PC-9 (cell line): ENCODE measurements around the gene GNAL. TPM values are rescaled to one million over a fixed set of nuclear protein-coding genes. Genes with fewer than 3 reads are reported as not detected.

ENCODE experiments used
- BruUV-seq: library from RNA; stranded (reverse); fragments of 400-500 nt; replicated peaks from 2 replicates; lab custom pipeline; 2021; lab: Mats Ljungman, UMichigan
- CTCF ChIA-PET: fragments of 300-600 bp; sonication (Branson Sonifier 250); formaldehyde crosslinking; loops from one replicate; lab custom pipeline; 2022; ENCODE audit warnings: antibody characterized with exemption; lab: Charles Lee
- POLR2A ChIA-PET: fragments of 300-600 bp; sonication (Branson Sonifier 250); formaldehyde crosslinking; loops from one replicate; lab custom pipeline; 2022; ENCODE audit warnings: antibody characterized with exemption; ENCODE audit not compliant: unreplicated experiment; lab: Charles Lee
- DNase-seq, 2 experiments: peaks; one replicate each; pipeline versions ENCODE4 v3.0.0 to v3.0.0-alpha.2; 2015 to 2022; ENCODE audit warnings: mixed read lengths in 1 of 2
- H2AFZ ChIP-seq: fragments of 200-600 bp; sonication (generic); 2 replicates; pipeline ENCODE4 v1.8.1; 2017; ENCODE audit warnings: antibody characterized with exemption
- H3F3A ChIP-seq: fragments of 200-600 bp; sonication (generic); 2 replicates; pipeline ENCODE4 v1.8.1; 2017; ENCODE audit warnings: antibody characterized with exemption, mild to moderate bottlenecking, low read depth; ENCODE audit not compliant: insufficient read depth
- H3K27ac ChIP-seq: fragments of 200-600 bp; sonication (generic); 2 replicates; pipeline ENCODE4 v1.6.1; 2016; ENCODE audit warnings: mixed run types
- H3K27me3 ChIP-seq: fragments of 200-600 bp; sonication (generic); 2 replicates; pipeline ENCODE4 v1.6.1; 2016; ENCODE audit warnings: low read depth, mixed run types; ENCODE audit not compliant: insufficient read depth
- H3K36me3 ChIP-seq: fragments of 200-600 bp; sonication (generic); 2 replicates; pipeline ENCODE4 v1.6.1; 2016; ENCODE audit warnings: low read depth, mixed run types
- H3K4me1 ChIP-seq: fragments of 200-600 bp; sonication (generic); replicated peaks from 2 replicates; pipeline ENCODE4 v1.6.1; 2016; ENCODE audit warnings: mixed run types; ENCODE audit not compliant: insufficient read depth
- H3K4me2 ChIP-seq: fragments of 200-600 bp; sonication (generic); 2 replicates; pipeline ENCODE4 v1.6.1; 2017; ENCODE audit warnings: mixed run types
- H3K4me3 ChIP-seq: fragments of 200-600 bp; sonication (generic); 2 replicates; pipeline ENCODE4 v1.6.1; 2016; ENCODE audit warnings: mixed run types
- H3K79me2 ChIP-seq: fragments of 200-600 bp; sonication (generic); 2 replicates; pipeline ENCODE4 v1.6.1; 2017; ENCODE audit warnings: low read depth, mixed run types
- H3K9me2 ChIP-seq: fragments of 200-600 bp; sonication (generic); 2 replicates; pipeline ENCODE4 v1.8.1; 2017; ENCODE audit warnings: mild to moderate bottlenecking; ENCODE audit not compliant: insufficient read depth
- H3K9me3 ChIP-seq: fragments of 200-600 bp; sonication (generic); 2 replicates; pipeline ENCODE4 v1.8.1; 2016; ENCODE audit warnings: low read depth; ENCODE audit not compliant: insufficient read depth
- H4K20me1 ChIP-seq: fragments of 200-600 bp; sonication (generic); 2 replicates; pipeline ENCODE4 v1.8.1; 2017; ENCODE audit not compliant: insufficient read depth
- CTCF ChIP-seq: fragments of 200-600 bp; sonication (generic); conservative IDR thresholded peaks from 2 replicates; pipeline ENCODE4 v1.6.1; 2017; ENCODE audit warnings: mixed run types, antibody characterized with exemption, mild to moderate bottlenecking, moderate library complexity
- EZH2 ChIP-seq: fragments of 200-600 bp; sonication (generic); IDR thresholded peaks from 2 replicates; pipeline ENCODE4 v1.8.0; 2017; ENCODE audit warnings: antibody characterized with exemption, low read depth
- intact Hi-C: fragments of 100-400 bp; cut with micrococcal nuclease; formaldehyde crosslinking; loops from one replicate; pipeline ENCODE4 v1.10.0; 2022; ENCODE audit not compliant: unreplicated experiment
- total RNA-seq: library from RNA; stranded (reverse); gene quantifications from 2 replicates; pipeline ENCODE4 v1.2.3, GENCODE V29; 2021

The GNAL gene
- total RNA-seq, 1 experiment from 2014 or later, result 3.3 TPM

GRCh38 chr18:11809895-11810294, 120.8 kb downstream of the GNAL start:
- Histone ChIP-seq H4K20me1 (no peaks in the 10 kb centered on the region), H3K9me2 (no peaks in the 10 kb centered on the region), H3K36me3 (no peaks in the 10 kb centered on the region), H2AFZ (no peak overlapping the region), H3K9me3 (0 out of 2 replicates have a peak, but pooled peaks cover 6% of the 10 kb centered on the region), H3K4me2 (no peak overlapping the region), H3K27ac (no peak overlapping the region), H3F3A (peaks cover 19% of the 10 kb centered on the region; the same call in 1 of the 2 replicates), H3K4me3 (no peak overlapping the region), H3K4me1 (peaks cover 27% of the 10 kb centered on the region), H3K79me2 (no peaks in the 10 kb centered on the region), H3K27me3 (no peaks in the 10 kb centered on the region)
- CTCF ChIA-PET, result no interaction called here
- no peak for DNase-seq
- TF ChIP-seq CTCF, result no peak
- no peak for TF ChIP-seq EZH2
- intact Hi-C loops, result loop anchor here (10.0 kb wide), 2 partner anchors 95 to 185 kb away; partner anchors contain the start of gene MPPE1
- POLR2A ChIA-PET, result no interaction called here
- BruUV-seq, result no TSS peak

GRCh38 chr18:11810379-11810778, 121.3 kb downstream of the GNAL start:
- CTCF ChIA-PET, result no interaction called here

GRCh38 chr18:11811009-11811408, 121.9 kb downstream of the GNAL start:
- no TSS peak for BruUV-seq

More at GRCh38 chr18:11810379-11810778, 121.3 kb downstream of the GNAL start:
- Histone ChIP-seq H3K79me2 (no peaks in the 10 kb centered on the region), H3K9me3 (0 out of 2 replicates have a peak, but pooled peaks cover 6% of the 10 kb centered on the region), H3K9me2 (no peaks in the 10 kb centered on the region), H3K36me3 (no peaks in the 10 kb centered on the region), H3K27me3 (no peaks in the 10 kb centered on the region), H3K4me1 (peaks cover 27% of the 10 kb centered on the region), H4K20me1 (no peaks in the 10 kb centered on the region), H3F3A (peaks cover 19% of the 10 kb centered on the region; the same call in 1 of the 2 replicates), H3K4me2 (no peak overlapping the region), H2AFZ (no peak overlapping the region), H3K4me3 (no peak overlapping the region), H3K27ac (no peak overlapping the region)
- TF ChIP-seq CTCF (no peak), EZH2 (no peak)
- POLR2A ChIA-PET, result no interaction called here
- no TSS peak for BruUV-seq
- DNase-seq, result no peak
- intact Hi-C loops, result no loop called here

More at GRCh38 chr18:11811009-11811408, 121.9 kb downstream of the GNAL start:
- peaks cover 25% of the 10 kb centered on the region for H3K4me1 ChIP-seq
- ChIA-PET CTCF (no interaction called here), POLR2A (no interaction called here)
- no peaks in the 10 kb centered on the region for H3K36me3 ChIP-seq
- TF ChIP-seq CTCF, result no peak
- no peak for TF ChIP-seq EZH2
- intact Hi-C loops, result no loop called here
- DNase-seq, result no peak
- H3K4me3 ChIP-seq, result no peak overlapping the region
- H3K79me2 ChIP-seq, result no peaks in the 10 kb centered on the region
- H3K27ac ChIP-seq, result no peak overlapping the region
- no peak overlapping the region for H3K4me2 ChIP-seq
- no peaks in the 10 kb centered on the region for H4K20me1 ChIP-seq
- H3F3A ChIP-seq, result peaks cover 18% of the 10 kb centered on the region; the same call in 1 of the 2 replicates
- no peaks in the 10 kb centered on the region for H3K27me3 ChIP-seq
- no peak overlapping the region for H2AFZ ChIP-seq
- H3K9me2 ChIP-seq, result no peaks in the 10 kb centered on the region
- 0 out of 2 replicates have a peak, but pooled peaks cover 6% of the 10 kb centered on the region for H3K9me3 ChIP-seq
